Cardiac fibroblast (primary cell): ENCODE results near the gene DCAF4.

Experiments used
- DNase-seq, 2 donors: peaks; one replicate each; pipeline versions ENCODE4 v3.0.0 to v3.0.0-alpha.2; 2010; ENCODE audit warnings: low read depth in 2 of 2
- H3K4me3 ChIP-seq, 2 donors: replicated peaks in 1 of 2; 1 replicate in 1 of 2; 2 replicates in 1 of 2; pipeline ENCODE4 v1.5.1; 2011; ENCODE audit warnings: low read depth in 2 of 2, low read length in 2 of 2, mild to moderate bottlenecking in 2 of 2, moderate library complexity in 1 of 2
- CTCF ChIP-seq: IDR thresholded peaks from one replicate; pipeline ENCODE4 v1.5.1; 2011; ENCODE audit warnings: low read depth, mild to moderate bottlenecking, low read length, inconsistent platforms

Gene DCAF4

GRCh38 chr14:72978856-72979255, 52.6 kb downstream of the DCAF4 start:
- H3K4me3 ChIP-seq, result no peak overlapping the region
- TF ChIP-seq CTCF, result no peak
- no peak for DNase-seq

GRCh38 chr14:72980863-72981262, 54.6 kb downstream of the DCAF4 start:
- DNase-seq, result no peak
- TF ChIP-seq CTCF, result no peak

GRCh38 chr14:72982146-72982708, 56.0 kb downstream of the DCAF4 start:
- no peak for TF ChIP-seq CTCF

More at GRCh38 chr14:72980863-72981262, 54.6 kb downstream of the DCAF4 start:
- no peak overlapping the region for H3K4me3 ChIP-seq

GRCh38 chr14:72986214-72986613, 60.0 kb downstream of the DCAF4 start:
- no peak for DNase-seq
- H3K4me3 ChIP-seq, result no peak overlapping the region
- TF ChIP-seq CTCF, result no peak

More at GRCh38 chr14:72982146-72982708, 56.0 kb downstream of the DCAF4 start:
- DNase-seq, result no peak
- H3K4me3 ChIP-seq, result no peak overlapping the region

GRCh38 chr14:72986857-72987256, 60.6 kb downstream of the DCAF4 start:
- H3K4me3 ChIP-seq, result no peak overlapping the region
- DNase-seq, result no peak
- TF ChIP-seq CTCF, result no peak

- TF ChIP-seq CTCF, result no peak
- no peak for DNase-seq
- no peak overlapping the region for H3K4me3 ChIP-seq
These were observed 63.9 kb downstream of the DCAF4 start for GRCh38 chr14:72990171-72990570.

GRCh38 chr14:72996916-72997315, 70.7 kb downstream of the DCAF4 start:
- no peak overlapping the region for H3K4me3 ChIP-seq
- TF ChIP-seq CTCF, result no peak
- DNase-seq, result no peak
